ENCODE measurements around the gene WWOX. TPM values are rescaled to one million over a fixed set of nuclear protein-coding genes. Genes with fewer than 3 reads are reported as not detected.

The WWOX gene
- polyA plus RNA-seq, 1 donor (not counting 4 experiments of a cell fraction or from before 2014, with no cell fraction given): 5.1 TPM

DNA sequence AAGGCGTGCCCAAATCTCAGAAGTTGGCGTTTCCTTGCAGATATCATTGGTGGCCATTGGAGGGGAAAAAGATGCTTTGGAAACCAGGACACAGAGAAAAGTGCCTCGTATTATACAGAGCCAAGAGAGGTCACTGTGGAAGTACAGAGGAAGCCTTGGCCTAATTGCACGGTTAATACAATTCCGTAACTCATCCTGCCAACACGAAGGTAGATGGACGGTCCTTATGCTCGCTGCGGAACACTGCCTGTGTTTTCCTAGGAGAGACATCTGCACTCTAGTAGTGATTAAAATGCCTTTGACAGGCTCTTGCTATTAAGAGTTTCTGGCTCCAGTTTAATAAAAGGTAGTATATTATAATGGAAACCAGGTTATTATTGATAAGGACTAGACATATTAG is 536.4 kb downstream of the WWOX start:
- Histone ChIP-seq H3K36me3 (ENCODE audit: control insufficient read depth in 2 of 2, extremely low read depth in 1 of 2, insufficient read depth in 2 of 2, low read length in 2 of 2) (no peaks in the 10 kb centered on the region), H3K4me1 (ENCODE audit: control insufficient read depth, extremely low read depth, insufficient read depth, low read length) (no peaks in the 10 kb centered on the region), H4K20me1 (ENCODE audit: control insufficient read depth, extremely low read depth, insufficient read depth, low read length) (no peaks in the 10 kb centered on the region), H3K9me3 (ENCODE audit: control insufficient read depth, low read depth, low read length) (no peaks in the 10 kb centered on the region), H3K27me3 (ENCODE audit: control insufficient read depth, extremely low read depth, insufficient read depth, low read length) (no peaks in the 10 kb centered on the region), H3K4me2 (ENCODE audit: control insufficient read depth, extremely low read depth, insufficient read depth, low read depth, low read length) (no peak overlapping the region), H3K4me3 (ENCODE audit: control insufficient read depth in 2 of 3, extremely low read depth in 1 of 3, insufficient read depth in 2 of 3, low read depth in 1 of 3, low read length in 3 of 3) (no peak overlapping the region), H3K27ac (ENCODE audit: control insufficient read depth, insufficient read depth, low read length) (no peak overlapping the region), H3K79me2 (ENCODE audit: control insufficient read depth, insufficient read depth, low read length) (no peaks in the 10 kb centered on the region), H2AFZ (ENCODE audit: control insufficient read depth, low read length) (no peak overlapping the region), H3K9ac (ENCODE audit: control insufficient read depth, extremely low read depth, insufficient read depth, low read length) (no peak overlapping the region), H3K9me1 (ENCODE audit: control insufficient read depth, extremely low read depth, insufficient read depth, low read length) (no peaks in the 10 kb centered on the region)
- FAIRE-seq (no peak), DNase-seq (ENCODE audit: low read depth, low spot score) (no peak)
- TF ChIP-seq EZH2 (IDR thresholded peaks at IDR 0.05; ENCODE audit: low read length): no peak
- TF ChIP-seq, protein P1, sequence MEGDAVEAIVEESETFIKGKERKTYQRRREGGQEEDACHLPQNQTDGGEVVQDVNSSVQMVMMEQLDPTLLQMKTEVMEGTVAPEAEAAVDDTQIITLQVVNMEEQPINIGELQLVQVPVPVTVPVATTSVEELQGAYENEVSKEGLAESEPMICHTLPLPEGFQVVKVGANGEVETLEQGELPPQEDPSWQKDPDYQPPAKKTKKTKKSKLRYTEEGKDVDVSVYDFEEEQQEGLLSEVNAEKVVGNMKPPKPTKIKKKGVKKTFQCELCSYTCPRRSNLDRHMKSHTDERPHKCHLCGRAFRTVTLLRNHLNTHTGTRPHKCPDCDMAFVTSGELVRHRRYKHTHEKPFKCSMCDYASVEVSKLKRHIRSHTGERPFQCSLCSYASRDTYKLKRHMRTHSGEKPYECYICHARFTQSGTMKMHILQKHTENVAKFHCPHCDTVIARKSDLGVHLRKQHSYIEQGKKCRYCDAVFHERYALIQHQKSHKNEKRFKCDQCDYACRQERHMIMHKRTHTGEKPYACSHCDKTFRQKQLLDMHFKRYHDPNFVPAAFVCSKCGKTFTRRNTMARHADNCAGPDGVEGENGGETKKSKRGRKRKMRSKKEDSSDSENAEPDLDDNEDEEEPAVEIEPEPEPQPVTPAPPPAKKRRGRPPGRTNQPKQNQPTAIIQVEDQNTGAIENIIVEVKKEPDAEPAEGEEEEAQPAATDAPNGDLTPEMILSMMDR (optimal IDR thresholded peaks at IDR 0.05 in 1 of 3, IDR thresholded peaks at IDR 0.05 in 1 of 3, conservative IDR thresholded peaks at IDR 0.05 in 1 of 3; ENCODE audit: extremely low read depth in 1 of 3, insufficient read depth in 2 of 3, low read length in 3 of 3): no peak
- dilution Hi-C loops (cut with MboI; ENCODE audit: extremely low pct_ligation_motif_present, low sequenced_read_pairs): no loop called here

DNA sequence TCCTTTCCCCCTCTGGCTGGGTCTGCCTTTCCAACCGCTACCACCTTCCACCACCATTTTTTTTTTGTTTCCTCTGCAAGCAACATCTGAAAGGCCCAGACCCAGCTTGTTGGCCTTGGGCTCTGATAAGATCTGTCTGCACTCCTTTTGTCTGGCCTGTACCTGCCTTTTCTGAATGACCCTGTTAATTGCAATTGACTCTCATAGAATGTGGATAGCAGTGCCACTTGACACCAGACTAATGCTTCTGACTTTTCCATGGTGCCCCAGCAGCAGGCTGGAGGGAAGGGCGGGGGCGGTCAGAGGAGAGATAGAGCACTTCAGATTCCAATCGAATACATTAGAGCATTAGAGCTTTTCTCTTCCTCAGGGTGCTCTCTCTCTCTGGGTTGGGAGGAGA is 538.9 kb downstream of the WWOX start:
- no peak overlapping the region for H3K4me3 ChIP-seq (ENCODE audit: control insufficient read depth in 2 of 3, extremely low read depth in 1 of 3, insufficient read depth in 2 of 3, low read depth in 1 of 3, low read length in 3 of 3)

More for the DNA sequence above, 538.9 kb downstream of the WWOX start:
- Histone ChIP-seq H4K20me1 (ENCODE audit: control insufficient read depth, extremely low read depth, insufficient read depth, low read length) (no peaks in the 10 kb centered on the region), H3K79me2 (ENCODE audit: control insufficient read depth, insufficient read depth, low read length) (no peaks in the 10 kb centered on the region), H3K9me3 (ENCODE audit: control insufficient read depth, low read depth, low read length) (no peaks in the 10 kb centered on the region), H3K4me2 (ENCODE audit: control insufficient read depth, extremely low read depth, insufficient read depth, low read depth, low read length) (no peak overlapping the region), H3K9me1 (ENCODE audit: control insufficient read depth, extremely low read depth, insufficient read depth, low read length) (no peaks in the 10 kb centered on the region), H3K27ac (ENCODE audit: control insufficient read depth, insufficient read depth, low read length) (no peak overlapping the region), H2AFZ (ENCODE audit: control insufficient read depth, low read length) (no peak overlapping the region), H3K4me1 (ENCODE audit: control insufficient read depth, extremely low read depth, insufficient read depth, low read length) (no peaks in the 10 kb centered on the region), H3K9ac (ENCODE audit: control insufficient read depth, extremely low read depth, insufficient read depth, low read length) (no peak overlapping the region), H3K27me3 (ENCODE audit: control insufficient read depth, extremely low read depth, insufficient read depth, low read length) (no peaks in the 10 kb centered on the region), H3K36me3 (ENCODE audit: control insufficient read depth in 2 of 2, extremely low read depth in 1 of 2, insufficient read depth in 2 of 2, low read length in 2 of 2) (no peaks in the 10 kb centered on the region)
- no peak for DNase-seq (ENCODE audit: low read depth, low spot score)
- FAIRE-seq: no peak
- no peak for TF ChIP-seq EZH2 (IDR thresholded peaks at IDR 0.05; ENCODE audit: low read length)
- TF ChIP-seq, protein P1 (optimal IDR thresholded peaks at IDR 0.05 in 1 of 3, IDR thresholded peaks at IDR 0.05 in 1 of 3, conservative IDR thresholded peaks at IDR 0.05 in 1 of 3; ENCODE audit: extremely low read depth in 1 of 3, insufficient read depth in 2 of 3, low read length in 3 of 3): no peak
- dilution Hi-C loops (cut with MboI; ENCODE audit: extremely low pct_ligation_motif_present, low sequenced_read_pairs): no loop called here

All from keratinocyte (primary cell).